Right renal cortex interstitium (tissue), 3 donors: ENCODE data around the gene CHRNA3. TPM values are rescaled to one million over a fixed set of nuclear protein-coding genes. Genes with fewer than 3 reads are reported as not detected.
A peak's percentile ranks its signal among the peaks of the same experiment; 100 is the strongest.
"Not testable (repeated sequence)": the region's sequence is repeated elsewhere in the genome, so short reads cannot be mapped to it uniquely, and the experiment has no call there.

Experiments
- DNase-seq, 3 donors: peaks; one replicate each; pipeline ENCODE4 v3.0.0-alpha.2; 2013; ENCODE audit warnings: low read depth in 3 of 3, low spot score in 2 of 3
- polyA plus RNA-seq, 3 donors: library from polyadenylated mRNA; unstranded; fragments of 120-200 nt; gene quantifications; one replicate each; pipeline ENCODE4 v1.2.1, GENCODE V29; 2013; ENCODE audit not compliant: insufficient read length in 3 of 3

CHRNA3 gene
- polyA plus RNA-seq, 3 donors, result 0.76 to 1.3 (median 1.1) TPM

DNA sequence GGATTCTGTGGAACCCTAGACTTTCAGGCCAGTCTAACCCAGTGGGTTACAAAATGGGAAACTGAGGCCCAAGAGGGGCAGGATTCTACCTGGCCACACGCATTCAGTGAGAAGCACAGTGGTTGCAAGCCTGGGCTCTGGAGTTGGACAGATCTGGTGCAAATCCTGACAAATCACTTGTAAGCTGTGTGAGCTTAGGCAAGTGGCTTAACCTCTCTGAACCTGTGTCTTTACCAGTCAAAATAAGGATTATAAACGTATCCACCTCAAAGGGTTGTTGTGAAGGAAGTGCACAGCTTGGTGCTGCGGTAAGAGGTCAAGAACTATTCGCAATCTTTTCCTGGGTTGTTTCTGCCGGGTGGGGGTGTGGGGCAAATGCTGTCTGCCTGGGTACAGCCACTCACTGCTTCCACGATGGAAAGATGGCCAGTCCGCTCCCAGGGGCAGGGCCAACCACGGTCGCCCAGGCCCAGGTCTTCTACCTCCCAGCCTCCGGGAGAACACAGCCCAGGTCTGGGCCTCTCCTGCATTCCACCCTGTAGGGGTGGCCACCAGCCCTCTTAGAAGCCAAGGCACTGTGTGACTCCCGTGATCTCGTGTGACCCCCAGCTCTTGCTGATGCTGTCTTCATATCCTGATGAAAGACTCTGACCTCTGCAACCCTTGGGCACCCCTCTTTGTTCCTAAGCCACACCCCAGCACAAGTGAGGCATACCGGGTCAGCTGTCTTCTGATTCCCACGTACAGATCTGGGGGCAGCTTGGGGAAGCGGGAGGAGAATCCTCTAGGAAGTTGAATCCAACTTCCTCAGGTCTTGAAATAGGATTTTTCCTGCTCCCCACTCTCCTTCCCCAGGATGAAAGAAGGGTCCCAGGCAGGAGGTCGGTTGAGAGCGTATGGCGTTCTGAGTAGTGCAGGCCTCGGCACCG lies 1.5 kb downstream of the CHRNA3 start:
- no peak for DNase-seq

DNA sequence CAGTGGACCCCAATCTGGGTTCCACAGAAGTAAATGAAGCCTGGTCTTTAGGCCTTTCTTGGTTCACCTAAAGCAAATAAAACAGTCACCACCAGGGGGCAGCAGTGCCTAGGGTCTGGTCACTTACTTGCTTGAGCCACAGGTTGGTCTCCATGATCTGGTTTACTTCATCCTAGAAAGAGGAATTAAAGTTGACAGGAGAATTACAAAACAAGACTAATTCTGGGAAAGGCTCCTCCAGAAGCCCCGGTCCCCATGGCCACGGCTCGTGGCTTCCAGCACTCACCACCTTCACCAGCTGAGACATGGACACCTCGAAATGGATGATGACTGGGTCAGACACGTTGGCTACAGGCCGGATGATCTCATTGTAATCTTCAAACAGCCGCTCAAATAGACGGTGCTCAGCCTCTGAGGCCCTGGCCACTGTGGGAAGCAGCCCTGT lies 2.3 kb downstream of the CHRNA3 start:
- peak in 2 of 3 donors; percentile 69 to 81 for DNase-seq

GRCh38 chr15:78618064-78618463 lies 2.7 kb downstream of the CHRNA3 start:
- DNase-seq, result no peak

GRCh38 chr15:78617516-78617915 lies 3.3 kb downstream of the CHRNA3 start:
- no peak for DNase-seq

- DNase-seq, result no peak
Measured at GRCh38 chr15:78617076-78617475, 3.7 kb downstream of the CHRNA3 start.

GRCh38 chr15:78616506-78616905 lies 4.3 kb downstream of the CHRNA3 start:
- no peak for DNase-seq

DNA sequence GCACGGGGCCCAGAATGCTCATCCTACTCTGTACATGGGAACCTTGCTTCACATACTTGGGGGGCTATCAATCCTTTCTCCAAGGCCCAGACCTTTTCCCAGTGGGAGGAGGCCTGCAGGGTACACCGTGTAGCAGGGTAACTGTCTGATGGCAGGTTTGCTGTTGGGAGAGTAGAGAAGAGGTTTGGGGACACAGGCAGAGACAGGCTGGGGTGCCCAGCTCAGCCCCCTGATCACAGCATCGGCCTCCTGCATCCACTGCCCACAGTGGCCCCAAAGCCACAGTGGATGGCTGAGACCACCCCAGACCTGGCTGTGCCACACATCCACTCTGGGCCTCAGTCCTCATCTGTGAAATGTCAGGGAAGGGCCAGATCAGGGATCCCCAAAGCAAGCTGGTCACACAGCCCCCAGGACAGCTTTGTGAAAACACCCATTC lies 5.6 kb downstream of the CHRNA3 start:
- no peak for DNase-seq

DNA sequence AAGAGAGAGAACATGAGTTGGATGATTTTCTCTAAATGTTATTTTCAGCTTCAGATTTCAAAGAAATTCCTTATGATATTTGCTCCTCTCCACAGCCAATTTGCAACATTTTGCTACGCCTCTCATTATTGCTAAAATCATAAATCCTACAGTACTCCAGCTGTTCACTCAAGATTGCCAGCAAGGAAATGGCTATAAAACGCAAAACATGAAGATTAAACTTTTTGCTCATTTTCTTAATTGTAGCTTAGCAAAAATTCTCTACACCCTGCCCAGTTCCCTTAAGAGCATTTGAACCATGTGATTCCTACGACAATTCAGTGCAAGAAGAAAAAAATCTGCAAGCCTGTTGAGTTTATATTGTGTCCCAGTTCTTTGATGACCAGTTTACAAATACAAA lies 6.8 kb downstream of the CHRNA3 start:
- no peak for DNase-seq

DNA sequence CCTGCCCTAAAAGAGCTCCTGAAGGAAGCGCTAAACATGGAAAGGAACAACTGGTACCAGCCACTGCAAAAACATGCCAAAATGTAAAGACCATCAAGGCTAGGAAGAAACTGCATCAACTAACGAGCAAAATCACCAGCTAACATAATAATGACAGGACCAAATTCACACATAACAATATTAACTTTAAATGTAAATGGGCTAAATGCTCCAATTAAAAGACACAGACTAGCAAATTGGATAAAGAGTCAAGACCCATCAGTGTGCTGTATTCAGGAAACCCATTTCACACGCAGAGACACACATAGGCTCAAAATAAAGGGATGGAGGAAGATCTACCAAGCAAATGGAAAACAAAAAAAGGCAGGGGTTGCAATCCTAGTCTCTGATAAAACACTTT lies 11.2 kb downstream of the CHRNA3 start:
- not testable (repeated sequence) for DNase-seq

DNA sequence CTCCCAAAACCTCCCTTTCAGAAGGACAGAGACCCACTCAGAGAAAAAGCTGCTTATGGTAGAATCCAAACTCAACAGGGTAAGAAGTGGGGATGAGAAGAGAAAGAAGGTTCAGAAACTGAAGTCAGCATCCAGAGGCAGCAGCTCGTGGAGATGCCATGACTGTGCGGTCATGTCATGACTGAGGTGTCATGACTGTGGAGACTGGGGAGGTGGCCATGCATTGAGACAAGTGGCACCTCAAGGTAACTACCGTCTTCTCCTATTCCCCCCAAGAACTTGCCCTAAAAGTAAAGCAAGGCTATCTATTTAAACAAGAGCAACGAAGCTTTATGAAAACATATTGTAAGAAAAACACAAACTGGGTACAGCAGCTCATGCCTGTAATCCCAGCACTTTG lies 15.1 kb downstream of the CHRNA3 start:
- DNase-seq, result no peak

- DNase-seq, result no peak
Measured at GRCh38 chr15:78605201-78605600, 15.6 kb downstream of the CHRNA3 start.

- no peak for DNase-seq
Measured at GRCh38 chr15:78604420-78604819, 16.4 kb downstream of the CHRNA3 start.

DNA sequence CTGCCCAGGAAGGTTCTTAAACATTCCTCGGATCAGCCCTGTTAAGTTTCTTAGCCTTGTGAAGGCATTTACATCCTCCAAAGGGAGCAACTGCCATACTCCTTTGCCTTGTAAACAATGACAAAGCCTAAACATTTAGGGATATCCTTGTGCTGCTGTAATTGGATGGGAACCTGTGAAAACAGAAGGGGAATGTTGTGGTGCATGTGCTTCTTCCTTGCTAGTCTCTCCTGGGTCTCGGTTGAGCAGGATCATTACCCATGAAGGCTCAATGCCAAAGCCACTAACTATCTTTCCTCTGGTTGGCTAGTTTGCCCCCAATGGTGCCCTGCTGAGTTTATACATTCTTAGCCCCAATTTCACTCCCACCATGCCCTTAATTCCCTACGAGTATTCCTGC lies 17.3 kb downstream of the CHRNA3 start:
- DNase-seq, result no peak

DNA sequence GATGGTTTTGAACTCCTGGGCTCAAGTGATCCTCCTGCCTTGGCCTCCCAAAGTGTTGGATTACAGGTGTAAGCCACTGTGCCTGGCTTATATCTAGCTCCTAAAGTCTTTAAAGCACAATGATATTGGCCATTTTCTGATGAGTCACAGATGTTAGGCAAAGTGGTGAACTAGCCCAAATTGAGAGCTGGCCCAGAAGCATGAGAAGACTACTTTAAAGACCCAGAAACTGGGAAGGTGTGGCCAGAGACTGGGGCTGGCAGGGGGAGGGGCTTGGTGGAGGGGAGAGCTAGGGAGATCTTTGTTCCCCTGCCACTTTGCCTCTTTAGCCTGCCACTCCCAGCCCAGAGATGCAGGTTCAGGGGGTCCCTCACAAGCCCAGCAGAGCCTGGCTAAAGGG lies 21.6 kb downstream of the CHRNA3 start:
- DNase-seq, result no peak

DNA sequence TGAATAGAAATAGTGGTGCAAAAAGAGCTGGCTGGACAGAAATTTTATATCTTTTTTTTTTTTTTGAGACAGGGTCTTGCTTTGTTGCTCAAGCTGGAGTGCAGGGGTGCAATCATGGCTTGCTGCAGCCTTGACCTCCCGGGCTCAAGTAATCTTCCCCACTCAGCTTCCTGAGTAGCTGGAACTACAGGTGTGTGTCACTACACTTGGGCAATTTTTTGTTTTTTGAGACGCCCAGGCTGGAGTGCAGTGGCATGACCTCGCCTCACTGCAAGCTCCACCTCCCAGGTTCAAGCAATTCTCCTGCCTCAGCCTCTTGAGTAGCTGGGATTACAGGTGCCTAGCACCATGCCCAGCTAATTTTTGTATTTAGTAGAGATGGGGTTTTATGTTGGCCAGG lies 22.4 kb downstream of the CHRNA3 start:
- no peak for DNase-seq

- DNase-seq, result no peak
Measured at GRCh38 chr15:78597583-78597982, 23.2 kb downstream of the CHRNA3 start.

GRCh38 chr15:78574944-78575343 lies 45.9 kb downstream of the CHRNA3 start:
- DNase-seq, result no peak

DNA sequence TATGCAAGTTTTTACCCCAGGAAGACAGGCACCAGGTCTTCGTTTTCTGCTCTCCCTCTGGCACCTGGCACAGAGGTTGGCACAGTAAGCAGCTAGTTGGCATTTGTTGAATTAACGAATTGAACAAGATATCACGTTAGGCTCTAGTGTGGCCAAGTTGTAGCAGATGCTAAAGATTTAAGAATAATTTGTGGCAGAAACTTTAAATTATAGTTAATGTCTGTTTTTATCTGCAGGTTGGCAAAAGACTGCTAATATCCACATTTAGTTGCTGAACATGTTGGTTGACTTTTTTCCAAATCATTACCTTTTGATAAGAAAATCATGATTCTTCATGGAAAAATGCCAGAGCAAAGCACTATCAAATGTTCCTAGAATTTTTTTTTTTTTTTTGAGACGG lies 47.4 kb downstream of the CHRNA3 start:
- DNase-seq, result no peak

GRCh38 chr15:78571382-78571781 lies 49.4 kb downstream of the CHRNA3 start:
- DNase-seq, result no peak

- DNase-seq, result no peak
Measured at GRCh38 chr15:78570710-78571109, 50.1 kb downstream of the CHRNA3 start.

- no peak for DNase-seq
Measured at GRCh38 chr15:78567531-78567930, 53.3 kb downstream of the CHRNA3 start.
